ENCODE results near the gene ITGB7. TPM values are rescaled to one million over a fixed set of nuclear protein-coding genes. Genes with fewer than 3 reads are reported as not detected.

Gene ITGB7
- total RNA-seq, 4 donors from 2014 or later, result 6.5 to 13.2 (median 7.8) TPM

GRCh38 chr12:53236443-53237111 lies 29.5 kb upstream of the ITGB7 start:
- H3K4me3 ChIP-seq (ENCODE audit: low read depth, poor library complexity, severe bottlenecking), result no peak overlapping the region
- intact Hi-C loops (cut with DNase I; ENCODE audit: low total_unique reads), result no loop called here
- no peak for DNase-seq (ENCODE audit: low spot score in 2 of 2)
- WGBS, 2 donors, result 63 to 86% methylated on average over 1 of the region's 1 CpG
- no peak for TF ChIP-seq POLR2A (IDR thresholded peaks at IDR 0.05)
- TF ChIP-seq CTCF (IDR thresholded peaks at IDR 0.05), result no peak

- H3K4me3 ChIP-seq (ENCODE audit: low read depth, poor library complexity, severe bottlenecking), result no peak overlapping the region
- 44 to 50% methylated on average over 9 of the region's 9 CpGs for WGBS, 2 donors
- intact Hi-C loops (cut with DNase I; ENCODE audit: low total_unique reads), result no loop called here
- DNase-seq (ENCODE audit: low spot score in 2 of 2), result no peak
- TF ChIP-seq CTCF (IDR thresholded peaks at IDR 0.05) (no peak), POLR2A (IDR thresholded peaks at IDR 0.05) (no peak)
Measured at GRCh38 chr12:53235742-53236442, 28.8 kb upstream of the ITGB7 start.

GRCh38 chr12:53235164-53235563 lies 28.1 kb upstream of the ITGB7 start:
- intact Hi-C loops (cut with DNase I; ENCODE audit: low total_unique reads), result no loop called here
- 30 to 39% methylated on average over 3 of the region's 3 CpGs for WGBS, 2 donors
- no peak for DNase-seq (ENCODE audit: low spot score in 2 of 2)
- no peak overlapping the region for H3K4me3 ChIP-seq (ENCODE audit: low read depth, poor library complexity, severe bottlenecking)
- no peak for TF ChIP-seq POLR2A (IDR thresholded peaks at IDR 0.05)
- TF ChIP-seq CTCF (IDR thresholded peaks at IDR 0.05), result no peak

- 1 to 2% methylated on average over 12 of the region's 12 CpGs for WGBS, 2 donors
- TF ChIP-seq CTCF (IDR thresholded peaks at IDR 0.05), result no peak
- TF ChIP-seq POLR2A (IDR thresholded peaks at IDR 0.05), result no peak
Measured at GRCh38 chr12:53234271-53234914, 27.3 kb upstream of the ITGB7 start.

GRCh38 chr12:53233671-53234121 lies 26.6 kb upstream of the ITGB7 start:
- peak in 1 of 2 donors; percentile 86 for DNase-seq (ENCODE audit: low spot score in 2 of 2)
- intact Hi-C loops (cut with DNase I; ENCODE audit: low total_unique reads), result no loop called here
- TF ChIP-seq CTCF (IDR thresholded peaks at IDR 0.05), result no peak
- TF ChIP-seq POLR2A (IDR thresholded peaks at IDR 0.05), result no peak
- no peak overlapping the region for H3K4me3 ChIP-seq (ENCODE audit: low read depth, poor library complexity, severe bottlenecking)
- 5 to 20% methylated on average over 4 to 7 of the region's 7 CpGs for WGBS, 2 donors

More at GRCh38 chr12:53234271-53234914, 27.3 kb upstream of the ITGB7 start:
- peak in 1 of 2 donors; percentile 92 for DNase-seq (ENCODE audit: low spot score in 2 of 2)
- intact Hi-C loops (cut with DNase I; ENCODE audit: low total_unique reads), result no loop called here
- H3K4me3 ChIP-seq (ENCODE audit: low read depth, poor library complexity, severe bottlenecking), result no peak overlapping the region

All from lower leg skin (tissue), 4 donors.